ENCODE measurements around the gene CPA4.

The CPA4 gene

GRCh38 chr7:130262448-130262847, 30.5 kb upstream of the CPA4 start:
- Histone ChIP-seq H3K9ac (ENCODE audit: low read length) (no peak overlapping the region), H3K4me1 (ENCODE audit: low read length) (no peaks in the 10 kb centered on the region), H3F3A (ENCODE audit: insufficient read depth, low read length) (no peaks in the 10 kb centered on the region), H3K4me3 (ENCODE audit: low read length) (no peak overlapping the region), H3K9me3 (replicated peaks; ENCODE audit: insufficient read depth, low read length) (no peaks in the 10 kb centered on the region), H3K27ac (ENCODE audit: low read length) (no peak overlapping the region), H3K36me3 (replicated peaks; ENCODE audit: insufficient read depth, low read length) (no peaks in the 10 kb centered on the region), H3K79me2 (ENCODE audit: low read length) (no peaks in the 10 kb centered on the region), H2AFZ (ENCODE audit: low read length) (no peak overlapping the region), H3K27me3 (replicated peaks; ENCODE audit: insufficient read depth, low read length) (no peaks in the 10 kb centered on the region), H4K20me1 (ENCODE audit: insufficient read depth, low read length) (no peaks in the 10 kb centered on the region), H3K9me2 (replicated peaks; ENCODE audit: insufficient read depth, low read length) (no peaks in the 10 kb centered on the region), H3K4me2 (ENCODE audit: low read depth, low read length) (no peak overlapping the region)
- no peak for TF ChIP-seq EZH2 (optimal IDR thresholded peaks at IDR 0.05; ENCODE audit: low read depth, low read length)
- DNase-seq: no peak

GRCh38 chr7:130263130-130263529, 29.8 kb upstream of the CPA4 start:
- H3K36me3 ChIP-seq (replicated peaks; ENCODE audit: insufficient read depth, low read length): no peaks in the 10 kb centered on the region
- H3K27me3 ChIP-seq (replicated peaks; ENCODE audit: insufficient read depth, low read length): no peaks in the 10 kb centered on the region
- no peak overlapping the region for H3K4me3 ChIP-seq (ENCODE audit: low read length)
- H4K20me1 ChIP-seq (ENCODE audit: insufficient read depth, low read length): no peaks in the 10 kb centered on the region
- no peaks in the 10 kb centered on the region for H3F3A ChIP-seq (ENCODE audit: insufficient read depth, low read length)
- 0 out of 2 replicates have a peak, but pooled peaks cover 4% of the 10 kb centered on the region for H3K4me1 ChIP-seq (ENCODE audit: low read length)
- H3K9me2 ChIP-seq (replicated peaks; ENCODE audit: insufficient read depth, low read length): no peaks in the 10 kb centered on the region
- no peaks in the 10 kb centered on the region for H3K9me3 ChIP-seq (replicated peaks; ENCODE audit: insufficient read depth, low read length)
- TF ChIP-seq CTCF (IDR thresholded peaks at IDR 0.05; ENCODE audit: low read length) (no peak), EZH2phosphoT487 (IDR thresholded peaks at IDR 0.05; ENCODE audit: low read length) (no peak), EZH2 (optimal IDR thresholded peaks at IDR 0.05; ENCODE audit: low read depth, low read length) (no peak)
- no peak overlapping the region for H3K4me2 ChIP-seq (ENCODE audit: low read depth, low read length)
- H3K9ac ChIP-seq (ENCODE audit: low read length): no peak overlapping the region
- no peaks in the 10 kb centered on the region for H3K79me2 ChIP-seq (ENCODE audit: low read length)
- no peak for DNase-seq
- no peak overlapping the region for H2AFZ ChIP-seq (ENCODE audit: low read length)
- H3K27ac ChIP-seq (ENCODE audit: low read length): no peak overlapping the region

GRCh38 chr7:130266258-130266960, 26.6 kb upstream of the CPA4 start, which contains the start of gene CPA2:
Gene CPA2, plus strand, starts transcription at chr7:130266863. Its CDS starts 19 bp downstream, at chr7:130266882.
- H2AFZ ChIP-seq (ENCODE audit: low read length): no peak within 1 kb of the TSS
- H3K9me3 ChIP-seq (replicated peaks; ENCODE audit: insufficient read depth, low read length): no peaks in the 10 kb centered on the region
- no peak within 1 kb of the TSS for H3K4me2 ChIP-seq (ENCODE audit: low read depth, low read length)
- H3K27ac ChIP-seq (ENCODE audit: low read length): no peak within 1 kb of the TSS
- H4K20me1 ChIP-seq (ENCODE audit: insufficient read depth, low read length): no peaks in the 10 kb centered on the region
- H3K79me2 ChIP-seq (ENCODE audit: low read length): no peaks in the 10 kb centered on the region
- TF ChIP-seq CTCF (IDR thresholded peaks at IDR 0.05; ENCODE audit: low read length): no peak
- no peak for TF ChIP-seq EZH2 (optimal IDR thresholded peaks at IDR 0.05; ENCODE audit: low read depth, low read length)
- no peak for TF ChIP-seq EZH2phosphoT487 (IDR thresholded peaks at IDR 0.05; ENCODE audit: low read length)
- H3K27me3 ChIP-seq (replicated peaks; ENCODE audit: insufficient read depth, low read length): no peaks in the 10 kb centered on the region
- no peaks in the 10 kb centered on the region for H3K9me2 ChIP-seq (replicated peaks; ENCODE audit: insufficient read depth, low read length)
- no peak for DNase-seq
- no peaks in the 10 kb centered on the region for H3K36me3 ChIP-seq (replicated peaks; ENCODE audit: insufficient read depth, low read length)
- H3K4me1 ChIP-seq (ENCODE audit: low read length): peaks cover 13% of the 10 kb centered on the region
- no peak within 1 kb of the TSS for H3K4me3 ChIP-seq (ENCODE audit: low read length)
- H3F3A ChIP-seq (ENCODE audit: insufficient read depth, low read length): no peaks in the 10 kb centered on the region
- no peak within 1 kb of the TSS for H3K9ac ChIP-seq (ENCODE audit: low read length)

GRCh38 chr7:130266961-130267321, 26.0 kb upstream of the CPA4 start:
- H3K36me3 ChIP-seq (replicated peaks; ENCODE audit: insufficient read depth, low read length): no peaks in the 10 kb centered on the region
- H2AFZ ChIP-seq (ENCODE audit: low read length): no peak overlapping the region
- no peak overlapping the region for H3K4me3 ChIP-seq (ENCODE audit: low read length)
- no peak overlapping the region for H3K9ac ChIP-seq (ENCODE audit: low read length)
- H3K4me1 ChIP-seq (ENCODE audit: low read length): peaks cover 13% of the 10 kb centered on the region
- H3K27me3 ChIP-seq (replicated peaks; ENCODE audit: insufficient read depth, low read length): no peaks in the 10 kb centered on the region
- H3K9me2 ChIP-seq (replicated peaks; ENCODE audit: insufficient read depth, low read length): no peaks in the 10 kb centered on the region
- TF ChIP-seq EZH2 (optimal IDR thresholded peaks at IDR 0.05; ENCODE audit: low read depth, low read length) (no peak), EZH2phosphoT487 (IDR thresholded peaks at IDR 0.05; ENCODE audit: low read length) (no peak), CTCF (IDR thresholded peaks at IDR 0.05; ENCODE audit: low read length) (no peak)
- no peaks in the 10 kb centered on the region for H4K20me1 ChIP-seq (ENCODE audit: insufficient read depth, low read length)
- H3F3A ChIP-seq (ENCODE audit: insufficient read depth, low read length): no peaks in the 10 kb centered on the region
- H3K79me2 ChIP-seq (ENCODE audit: low read length): no peaks in the 10 kb centered on the region
- H3K4me2 ChIP-seq (ENCODE audit: low read depth, low read length): no peak overlapping the region
- no peak for DNase-seq
- H3K27ac ChIP-seq (ENCODE audit: low read length): no peak overlapping the region
- no peaks in the 10 kb centered on the region for H3K9me3 ChIP-seq (replicated peaks; ENCODE audit: insufficient read depth, low read length)

All from MM.1S (cell line).